NCI-H524 (cell line): ENCODE results near the gene SERHL2.
"Not testable (repeated sequence)": the region's sequence is repeated elsewhere in the genome, so short reads cannot be mapped to it uniquely, and the experiment has no call there.

Source experiments
- DNase-seq, 2 experiments: peaks; one replicate each; lab custom pipeline; 2025; lab: John Stamatoyannopoulos, UW

Gene SERHL2, protein sequence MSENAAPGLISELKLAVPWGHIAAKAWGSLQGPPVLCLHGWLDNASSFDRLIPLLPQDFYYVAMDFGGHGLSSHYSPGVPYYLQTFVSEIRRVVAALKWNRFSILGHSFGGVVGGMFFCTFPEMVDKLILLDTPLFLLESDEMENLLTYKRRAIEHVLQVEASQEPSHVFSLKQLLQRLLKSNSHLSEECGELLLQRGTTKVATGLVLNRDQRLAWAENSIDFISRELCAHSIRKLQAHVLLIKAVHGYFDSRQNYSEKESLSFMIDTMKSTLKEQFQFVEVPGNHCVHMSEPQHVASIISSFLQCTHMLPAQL

DNA sequence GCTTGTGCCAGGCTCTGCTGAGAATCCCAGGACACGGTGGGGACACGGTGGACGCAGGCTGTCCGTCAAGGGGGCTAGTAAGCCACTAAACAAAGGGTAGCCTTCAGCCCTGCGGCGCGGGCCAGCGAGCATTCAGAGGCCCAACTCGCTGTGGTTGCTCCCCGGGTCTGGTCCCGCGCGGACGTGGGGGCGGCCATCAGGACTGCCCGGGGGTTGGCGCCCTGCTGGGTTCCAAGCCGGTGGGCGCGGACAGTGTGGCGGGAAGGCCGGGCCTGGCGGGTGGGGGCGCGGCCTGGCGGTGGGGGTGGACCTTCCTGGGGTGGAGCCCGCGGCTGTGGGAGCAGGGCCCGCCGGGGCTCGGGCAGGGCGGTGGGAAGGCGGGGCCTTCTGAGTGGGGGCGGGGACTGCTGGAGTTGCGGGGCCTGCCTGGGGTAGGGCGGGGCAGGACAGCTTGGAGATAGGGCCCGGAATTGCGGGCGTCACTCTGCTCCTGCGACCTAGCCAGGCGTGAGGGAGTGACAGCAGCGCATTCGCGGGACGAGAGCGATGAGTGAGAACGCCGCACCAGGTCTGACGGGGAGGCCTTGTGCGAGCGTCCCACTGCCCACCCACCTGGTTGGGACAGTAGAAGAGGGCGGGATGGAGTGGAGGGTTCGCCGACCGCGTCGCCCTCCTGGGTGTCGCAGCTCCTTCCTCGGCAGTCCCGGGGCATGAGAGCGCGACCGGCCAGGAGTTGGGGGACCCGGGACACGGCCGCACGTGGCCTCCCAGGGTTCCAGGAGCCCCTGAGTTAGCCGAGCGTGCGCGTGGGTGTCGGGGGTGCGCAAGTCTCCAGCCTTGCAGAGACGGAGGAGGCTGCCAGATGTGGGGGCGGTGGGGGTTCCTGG is at the start of gene SERHL2:
Gene SERHL2 (plus strand): TSS at position 482 of the 887 bp plus-strand sequence. CDS start 65 bp downstream, at position 547.
- peak; percentile 52 to 77 for DNase-seq

DNA sequence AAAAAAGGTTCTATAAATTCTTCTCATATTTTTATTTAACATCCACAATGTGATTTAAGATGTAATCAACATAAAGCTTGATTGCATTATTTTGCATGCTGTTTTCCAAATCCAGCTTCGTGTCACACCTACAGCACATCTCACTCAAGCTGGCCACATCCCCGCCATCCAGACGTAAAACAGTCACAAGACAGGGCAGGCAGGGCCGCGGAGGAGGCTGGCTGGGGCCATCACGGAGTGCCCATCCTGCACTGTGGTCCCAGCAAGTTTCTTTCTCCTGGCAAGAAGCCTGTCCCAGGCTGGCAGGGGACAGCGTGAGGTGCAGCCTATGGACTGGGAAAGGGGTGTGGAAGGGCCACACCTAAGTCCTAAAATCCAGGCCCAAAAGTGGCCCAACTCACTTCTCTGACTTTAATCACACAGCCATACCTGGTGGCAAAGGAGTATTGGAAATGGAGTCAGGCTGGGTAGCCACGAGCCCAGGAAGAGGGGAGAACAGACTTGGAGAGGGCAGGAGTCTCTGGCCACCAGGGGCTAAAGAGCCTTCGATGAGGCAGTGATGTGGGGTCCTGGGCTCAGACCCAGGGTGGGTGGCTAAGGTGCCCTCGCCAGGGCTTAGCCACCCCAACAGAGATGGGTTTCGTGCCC is 45.3 kb upstream of the SERHL2 start:
- DNase-seq: not testable (repeated sequence)

DNA sequence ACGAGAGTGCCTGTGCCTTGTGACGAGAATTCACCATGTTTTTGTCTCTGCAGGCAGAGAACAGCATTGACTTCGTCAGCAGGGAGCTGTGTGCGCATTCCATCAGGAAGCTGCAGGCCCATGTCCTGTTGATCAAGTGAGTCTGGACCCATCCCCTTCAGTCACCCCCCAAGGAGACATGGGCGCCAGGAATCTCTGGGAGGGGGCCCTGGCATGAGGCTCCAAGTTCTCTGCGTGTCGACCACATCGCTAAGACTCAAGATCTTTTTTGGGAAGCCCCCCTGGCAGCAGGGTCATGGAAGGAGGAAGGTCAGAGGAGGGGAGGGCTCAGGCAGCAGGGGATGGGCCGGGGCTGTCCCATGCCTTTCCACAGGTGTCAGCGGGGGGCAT is 44.8 kb upstream of the SERHL2 start:
- not testable (repeated sequence) for DNase-seq

DNA sequence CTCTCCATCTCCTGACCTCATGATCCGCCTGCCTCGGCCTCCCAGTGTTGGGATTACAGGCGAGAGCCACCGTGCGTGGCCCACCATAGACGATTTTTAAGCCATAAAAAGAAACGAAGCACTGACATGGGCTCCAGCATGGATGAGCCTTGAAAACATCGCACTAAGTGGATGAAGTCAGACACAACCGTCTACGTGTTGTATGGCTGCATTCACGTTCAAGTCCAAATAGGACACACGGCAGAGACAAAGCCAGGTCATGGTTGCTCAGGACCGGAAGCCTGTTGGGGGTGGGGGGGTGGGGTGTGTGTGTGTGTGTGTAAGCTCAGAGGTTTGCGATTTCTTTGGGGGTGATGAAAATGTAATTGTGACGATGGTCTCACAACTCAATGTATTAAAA is 44.2 kb upstream of the SERHL2 start:
- no peak for DNase-seq

DNA sequence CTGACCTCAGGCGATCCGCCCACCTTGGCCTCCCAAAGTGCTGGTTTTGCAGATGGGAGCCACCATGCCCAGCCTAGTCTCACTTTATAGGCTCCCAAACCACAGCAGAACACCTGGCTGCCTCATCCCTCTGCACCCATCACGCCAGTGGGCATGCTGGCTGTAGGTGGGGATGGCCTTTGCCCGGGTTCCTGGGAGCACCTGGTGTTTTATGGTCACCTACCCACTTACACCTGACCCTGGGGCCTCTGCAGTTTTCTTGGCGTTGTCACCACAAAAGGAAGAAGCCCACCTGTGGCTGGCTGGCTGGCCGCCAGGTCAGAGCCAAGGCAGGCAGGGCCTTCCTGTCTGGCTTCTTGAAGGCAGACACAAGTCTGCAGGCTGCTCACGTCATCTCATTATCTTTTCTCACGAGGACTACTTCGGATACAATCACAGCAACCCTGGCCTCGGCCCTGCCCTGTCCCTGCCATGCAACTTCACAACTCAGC is 42.3 kb upstream of the SERHL2 start:
- DNase-seq: no peak

DNA sequence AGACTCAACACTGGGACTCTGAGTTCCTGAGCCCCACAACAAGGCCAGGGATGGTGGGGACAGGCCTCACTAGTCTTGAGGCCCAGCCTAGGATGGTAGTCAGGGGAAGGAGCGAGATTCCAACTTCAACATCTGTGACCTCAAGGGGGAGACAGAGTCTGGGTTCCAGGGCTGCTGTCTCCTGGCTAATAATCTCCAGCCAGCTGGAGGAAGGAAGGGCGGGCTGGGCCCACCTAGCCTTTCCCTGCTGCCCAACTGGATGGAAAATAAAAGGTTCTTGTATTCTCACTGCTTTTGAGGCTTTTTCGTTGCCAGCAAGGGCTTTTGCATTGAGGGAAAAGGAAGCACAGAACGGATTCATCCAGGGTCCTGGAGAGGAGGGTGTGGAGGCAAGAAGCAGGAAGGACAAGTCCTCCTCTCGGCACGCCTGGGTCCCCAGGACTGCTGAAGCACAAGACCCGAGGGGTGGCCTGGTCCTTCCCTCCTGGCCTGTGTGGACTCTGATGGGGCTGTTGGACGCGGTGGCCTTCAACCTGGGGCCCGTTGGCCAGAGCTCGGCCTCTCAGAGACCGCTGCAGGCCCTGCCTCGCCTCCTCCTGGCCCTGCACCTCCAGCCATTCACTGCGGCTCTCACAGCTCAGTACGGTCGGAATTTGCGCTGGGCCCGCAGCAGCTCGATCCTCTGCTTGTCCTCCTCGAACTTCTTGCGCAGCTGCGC is 41.3 kb upstream of the SERHL2 start:
- DNase-seq: peak in 1 of 2 experiments; percentile 26

DNA sequence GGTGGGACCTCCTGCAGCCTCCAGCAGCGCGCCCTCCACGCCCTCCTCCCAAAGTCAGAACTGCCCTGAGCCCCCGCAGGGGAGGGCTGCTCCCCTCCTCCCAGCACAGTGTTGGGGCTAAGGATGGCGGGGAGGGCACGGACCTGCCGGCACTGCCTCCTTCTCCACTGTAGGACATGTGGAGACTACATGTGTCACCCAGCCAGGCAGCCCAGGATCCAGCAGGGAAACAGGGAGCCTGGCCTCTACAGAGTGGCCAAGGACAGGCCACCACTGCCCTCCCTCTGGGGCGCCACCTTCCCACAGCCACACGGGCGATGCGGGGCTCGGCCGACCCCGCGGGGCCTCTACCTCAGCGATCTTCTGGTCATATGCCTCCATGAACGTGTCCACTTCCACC is 39.4 kb upstream of the SERHL2 start:
- not testable (repeated sequence) for DNase-seq

DNA sequence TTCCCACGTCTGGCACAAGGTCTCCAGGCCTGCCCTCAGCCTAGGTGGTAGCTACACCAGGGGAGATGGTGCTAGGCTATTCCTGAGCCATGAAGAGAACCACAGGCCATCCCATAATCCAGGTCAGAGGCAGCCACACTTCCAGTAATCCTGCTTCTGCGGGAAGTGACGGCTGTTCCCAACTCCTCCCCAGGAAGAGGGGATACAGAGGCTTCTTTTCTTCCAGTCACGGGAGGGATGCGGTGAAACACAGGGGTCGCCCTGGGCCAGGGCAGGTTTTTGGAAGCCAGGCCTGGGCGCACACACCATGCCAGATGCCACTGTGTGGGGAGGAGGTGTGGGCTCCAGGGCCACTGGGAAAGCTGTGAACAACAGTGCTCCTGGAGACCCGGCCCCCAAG is 38.5 kb upstream of the SERHL2 start:
- DNase-seq: not testable (repeated sequence)

DNA sequence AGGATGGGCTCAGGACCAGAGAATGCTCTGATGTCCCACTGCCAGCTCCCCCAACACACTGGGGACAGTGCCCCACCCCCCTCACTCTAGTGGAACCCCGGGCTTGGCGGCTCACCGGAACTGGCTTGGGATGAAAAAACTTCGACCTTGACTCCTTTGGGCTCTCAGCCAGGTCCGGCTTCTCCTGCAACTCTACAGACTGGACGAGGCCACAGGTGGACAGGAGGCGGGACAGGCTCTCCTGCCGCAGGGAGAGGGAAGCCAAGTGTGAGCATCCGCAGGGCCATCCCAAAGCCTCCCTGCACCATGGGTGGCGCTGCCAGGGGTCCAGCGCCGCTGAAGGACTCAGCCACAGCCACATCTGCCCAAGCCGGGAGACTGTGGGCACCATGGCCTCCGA is 37.9 kb upstream of the SERHL2 start:
- DNase-seq: no peak

DNA sequence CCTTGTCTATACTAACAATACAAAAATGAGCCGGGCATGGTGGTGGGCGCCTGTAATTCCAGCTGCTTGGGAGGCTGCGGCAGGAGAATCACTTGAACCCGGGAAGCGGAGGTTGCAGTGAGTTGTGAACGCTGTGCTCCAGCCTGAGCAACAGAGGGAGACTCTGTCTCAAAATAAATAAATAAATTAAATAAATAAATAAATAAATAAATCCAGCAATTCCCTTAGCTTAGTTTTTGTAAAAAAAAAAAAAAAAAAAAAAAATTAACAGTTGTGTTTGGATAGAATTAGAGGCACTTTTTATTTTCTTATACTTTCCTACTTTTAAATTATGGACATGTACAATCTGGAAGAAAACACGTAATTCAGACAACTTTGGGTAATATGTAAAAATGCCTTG is 36.7 kb upstream of the SERHL2 start:
- not testable (repeated sequence) for DNase-seq

DNA sequence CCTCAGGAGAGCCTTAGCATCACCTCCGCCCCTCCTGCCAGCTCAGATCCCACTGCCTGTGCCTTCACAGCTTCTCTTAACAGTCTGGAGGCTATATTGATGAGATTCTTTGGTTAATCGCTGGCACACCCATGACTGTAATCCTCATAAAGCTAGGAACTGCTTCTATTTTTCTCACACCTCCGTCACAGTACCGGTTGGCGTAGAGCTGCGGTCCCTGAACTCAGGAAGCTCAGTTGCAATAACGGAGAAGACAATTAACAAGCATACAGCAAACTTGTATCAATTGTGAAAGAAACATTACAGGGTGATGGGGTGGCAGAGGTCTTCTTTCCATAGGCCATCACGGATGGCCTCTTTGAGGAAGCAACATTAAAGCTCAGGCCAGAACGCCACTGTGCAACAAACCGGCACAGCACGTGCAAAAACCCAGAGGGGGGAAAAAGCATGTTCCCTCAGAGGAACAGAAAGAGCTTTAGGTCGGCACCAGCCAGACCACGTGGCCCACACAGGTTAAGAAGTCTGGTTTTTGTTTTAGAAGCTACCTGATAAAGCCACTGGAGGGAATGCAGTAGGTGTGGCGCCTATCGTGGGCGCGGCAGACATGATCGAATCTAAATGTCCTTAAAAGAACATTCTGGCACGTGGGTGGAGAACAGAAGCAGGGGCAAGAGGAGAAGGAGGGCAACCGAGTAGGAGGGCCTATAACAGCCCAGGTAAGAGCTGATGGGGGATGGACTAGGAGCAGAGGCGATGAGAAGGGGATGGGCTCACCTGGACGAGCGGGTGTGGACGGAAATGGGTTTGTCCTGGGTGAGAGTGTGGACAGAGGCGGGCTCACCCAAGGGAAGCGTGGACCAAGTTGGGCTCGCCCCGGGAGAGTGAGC is 34.9 kb upstream of the SERHL2 start:
- not testable (repeated sequence) for DNase-seq

DNA sequence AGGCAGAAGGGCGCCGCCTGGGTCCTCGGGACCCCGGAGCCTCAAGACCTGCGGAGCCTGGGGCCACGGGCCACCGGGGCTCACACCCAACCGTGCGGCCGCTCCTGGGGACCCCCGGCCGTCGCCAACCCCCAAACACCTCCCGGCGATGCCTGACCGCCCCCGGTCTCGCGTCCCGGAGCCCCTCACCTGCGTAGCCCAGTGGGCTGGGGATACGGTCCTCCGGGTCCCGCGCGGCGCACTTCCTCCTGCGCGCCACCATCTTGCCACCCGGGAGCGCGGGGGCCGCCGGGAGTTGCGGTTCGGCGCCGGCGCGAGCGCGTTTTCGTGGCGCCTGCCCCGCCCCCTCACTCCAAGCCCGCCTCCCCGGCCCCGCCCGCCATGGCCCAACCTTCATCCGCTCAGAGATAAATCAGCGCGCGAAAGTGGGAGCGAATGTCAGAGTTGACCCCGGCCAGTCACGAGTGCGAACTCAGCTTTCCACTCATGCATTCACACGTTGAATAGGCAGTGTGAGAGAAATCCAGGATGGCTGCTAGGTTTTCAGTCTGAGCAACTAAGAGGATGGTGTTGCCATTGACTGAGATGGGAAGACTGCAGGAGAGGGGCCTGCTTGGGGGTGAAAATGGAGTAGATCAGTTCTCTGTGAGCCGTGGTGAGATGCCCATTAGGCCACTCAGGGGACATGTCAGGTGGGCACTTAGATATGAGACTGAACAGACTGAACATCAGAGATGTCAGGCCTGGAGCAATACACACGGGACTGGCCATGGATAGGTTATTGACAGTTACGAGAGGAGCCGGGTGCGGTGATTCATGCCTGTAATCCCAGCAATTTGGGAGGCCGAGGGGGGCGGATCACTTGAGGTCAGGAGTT is 34.0 kb upstream of the SERHL2 start, which contains the start of gene RRP7A:
Gene RRP7A (minus strand): TSS at position 272 of the 877 bp plus-strand sequence. CDS start 10 bp downstream, at position 262.
- peak; percentile 44 to 60 for DNase-seq

DNA sequence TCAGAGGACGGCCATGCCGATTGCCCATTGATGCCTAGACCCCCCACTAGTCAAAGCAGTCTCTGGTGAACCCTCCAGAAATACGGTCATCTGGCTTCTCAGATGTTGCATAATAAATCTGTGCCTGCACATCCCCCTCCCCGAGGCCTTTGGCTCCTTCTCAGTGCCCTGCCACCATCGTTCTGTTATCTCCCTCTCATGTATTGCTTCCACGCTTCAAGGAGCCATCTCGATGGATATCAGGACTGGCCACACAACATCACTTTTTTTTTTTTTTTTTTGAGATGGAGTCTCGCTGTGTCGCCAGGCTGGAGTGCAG is 32.6 kb upstream of the SERHL2 start:
- DNase-seq: no peak

DNA sequence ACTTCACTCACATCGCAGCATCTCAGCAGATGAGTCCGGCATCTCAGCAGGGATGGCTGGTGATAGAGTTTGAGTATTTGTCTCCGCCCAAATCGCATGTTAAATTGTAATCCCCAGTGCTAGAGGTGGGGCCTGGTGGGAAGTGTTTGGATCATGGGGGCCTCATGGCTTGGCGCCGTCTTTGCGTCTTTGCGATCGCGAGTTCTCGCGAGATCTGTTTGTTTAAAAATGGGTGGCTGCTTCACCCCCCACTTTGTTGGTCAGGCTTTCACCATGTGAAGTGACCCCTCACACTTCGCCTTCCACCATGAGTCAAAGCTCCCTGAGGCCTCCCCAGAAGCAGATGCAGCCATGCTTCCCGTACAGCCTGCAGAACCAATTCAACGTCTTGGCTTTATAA is 31.2 kb upstream of the SERHL2 start:
- DNase-seq: no peak

DNA sequence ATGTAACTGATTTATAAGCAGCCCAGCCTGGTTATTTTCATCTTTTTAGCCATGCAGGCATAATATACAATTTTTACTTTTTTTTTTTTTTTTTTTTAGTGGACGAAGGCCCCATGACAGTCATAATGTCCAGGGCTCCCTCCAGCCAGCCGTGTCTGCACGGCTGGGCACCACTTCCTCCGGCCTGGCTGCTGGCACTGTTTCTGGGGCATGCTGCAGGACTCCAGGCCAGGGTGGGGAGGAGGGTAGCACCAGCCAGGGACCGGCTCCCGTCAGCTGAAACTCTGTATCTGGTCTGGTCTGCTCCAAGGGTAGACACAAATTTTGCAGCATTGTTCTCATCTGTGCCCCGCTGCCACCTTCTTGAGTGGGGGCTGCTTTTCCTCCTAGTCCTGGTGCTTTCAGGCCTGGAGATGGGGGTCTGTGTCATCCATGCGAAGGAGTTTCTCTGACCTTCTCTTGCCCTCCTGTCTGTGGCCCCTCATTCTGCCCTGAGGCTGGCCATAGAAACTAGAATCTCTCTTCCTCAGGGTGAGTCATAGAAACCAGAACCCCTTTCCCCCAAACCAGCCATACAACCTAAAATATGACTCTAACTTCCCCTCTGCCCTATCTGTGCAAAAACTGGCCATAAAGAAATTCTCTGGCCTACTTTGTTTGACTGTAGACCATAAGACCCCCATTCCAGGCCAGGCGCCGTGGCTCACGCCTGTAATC is 25.0 kb upstream of the SERHL2 start:
- no peak for DNase-seq

DNA sequence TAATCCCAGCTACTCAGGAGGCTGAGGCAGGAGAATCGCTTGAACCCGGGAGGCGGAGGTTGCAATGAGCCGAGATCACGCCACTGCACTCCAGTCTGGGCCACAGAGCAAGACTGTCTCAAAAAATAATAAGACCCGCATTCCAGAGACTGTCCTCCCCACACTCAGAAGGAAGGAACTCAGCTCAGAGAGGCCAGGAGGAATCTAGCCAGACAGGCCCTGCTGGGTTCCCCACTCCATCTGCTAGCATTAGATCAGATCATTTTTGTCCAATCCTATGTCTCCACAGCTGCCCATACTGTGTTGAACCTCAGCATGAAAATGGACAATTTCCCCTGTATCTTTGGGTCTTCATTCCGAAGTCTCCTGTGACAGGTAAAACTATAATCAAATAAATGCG is 24.3 kb upstream of the SERHL2 start:
- DNase-seq: not testable (repeated sequence)

DNA sequence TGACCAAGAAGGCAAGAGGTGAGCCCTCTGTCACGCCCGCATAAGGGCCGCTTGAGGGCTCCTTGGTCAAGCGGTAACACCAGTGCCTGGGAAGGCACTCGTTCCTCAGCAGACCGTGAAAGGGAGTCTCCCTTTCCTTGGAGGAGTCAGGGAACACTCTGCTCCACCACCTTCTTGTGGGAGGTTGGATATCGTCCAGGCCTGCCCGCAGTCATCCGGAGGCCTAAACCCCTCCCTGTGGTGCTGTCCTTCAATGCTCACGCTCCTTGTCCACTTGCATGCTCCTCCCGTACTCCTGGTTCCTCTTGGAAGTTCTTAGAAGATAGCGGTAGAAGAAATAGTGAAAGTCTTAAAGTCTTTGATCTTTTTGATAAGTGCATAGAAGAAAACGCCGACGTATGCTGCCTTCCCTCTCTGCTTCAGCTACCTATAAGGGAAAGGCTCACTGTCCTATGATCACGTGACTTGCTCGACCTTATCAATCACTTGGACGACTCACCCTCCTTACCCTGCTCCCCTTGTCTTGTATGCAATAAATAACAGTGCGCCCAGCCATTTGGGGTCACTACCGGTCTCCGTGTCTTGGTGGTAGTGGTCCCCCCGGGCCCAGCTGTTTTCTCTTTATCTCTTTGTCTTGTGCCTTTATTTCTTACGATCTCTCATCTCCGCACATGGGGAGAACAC is 22.2 kb upstream of the SERHL2 start:
- not testable (repeated sequence) for DNase-seq

DNA sequence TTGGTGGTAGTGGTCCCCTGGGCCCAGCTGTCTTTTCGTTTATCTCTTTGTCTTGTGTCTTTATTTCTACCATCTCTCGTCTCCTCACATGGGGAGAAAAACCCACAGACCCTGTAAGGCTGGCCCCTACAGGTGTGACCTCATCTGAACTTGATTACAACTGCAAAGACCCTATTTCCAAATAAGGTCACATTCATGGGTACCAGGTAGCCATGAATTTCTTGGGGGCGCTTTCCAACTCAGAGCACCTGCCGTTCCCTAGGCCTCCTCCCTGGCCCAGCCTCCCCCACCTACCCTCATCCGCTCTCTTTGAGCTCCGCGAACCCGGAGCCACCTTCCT is 20.1 kb upstream of the SERHL2 start:
- no peak for DNase-seq
